HEK293 (cell line): ENCODE data around the gene CADM1.

Experiments
- CTCF ChIP-seq: fragments of 450-650 bp; formaldehyde crosslinking; IDR thresholded peaks from 2 replicates; pipeline ENCODE4 v1.5.1; 2016; ENCODE audit warnings: missing biosample characterization, missing genetic modification characterization
- ZNF223 ChIP-seq: fragments of 450-650 bp; formaldehyde crosslinking; IDR thresholded peaks from 2 replicates; pipeline ENCODE4 v1.5.1; 2016; ENCODE audit warnings: missing biosample characterization, missing genetic modification characterization

- TF ChIP-seq ZNF223 (tag by site-specific recombination) (no peak), CTCF (tag by site-specific recombination) (no peak)
Observed at GRCh38 chr11:115302946-115303703, 201.1 kb downstream of the CADM1 start.
